CD4-positive, alpha-beta T cell treated with Interleukin-10 for 1 hour (primary cell): ENCODE results near the gene OR6N2.

Source experiments
- DNase-seq: peaks from one replicate; pipeline ENCODE4 v3.0.0-alpha.2; 2020

OR6N2 gene

GRCh38 chr1:158752155-158752712 is 28.8 kb downstream of the OR6N2 start:
- DNase-seq, result no peak

DNA sequence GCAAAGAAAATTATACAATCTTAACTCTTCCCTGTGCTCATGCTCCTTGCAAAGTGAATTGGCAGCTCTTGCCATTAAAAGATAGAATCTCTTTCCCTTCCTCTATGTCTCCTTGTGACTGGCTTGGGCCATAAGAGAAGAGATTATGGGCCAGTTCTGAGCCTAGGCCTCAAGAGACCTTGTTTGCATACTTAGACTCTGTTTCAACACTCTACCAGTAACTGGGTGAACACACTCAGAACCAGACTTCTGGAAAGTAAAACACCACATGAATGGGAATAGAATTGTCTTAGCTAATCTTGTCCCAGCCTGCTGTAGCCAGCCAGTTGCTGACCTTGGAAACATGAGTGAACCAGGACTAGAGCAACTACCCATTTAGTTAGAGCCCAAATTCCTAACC is 45.2 kb downstream of the OR6N2 start:
- DNase-seq, result no peak

DNA sequence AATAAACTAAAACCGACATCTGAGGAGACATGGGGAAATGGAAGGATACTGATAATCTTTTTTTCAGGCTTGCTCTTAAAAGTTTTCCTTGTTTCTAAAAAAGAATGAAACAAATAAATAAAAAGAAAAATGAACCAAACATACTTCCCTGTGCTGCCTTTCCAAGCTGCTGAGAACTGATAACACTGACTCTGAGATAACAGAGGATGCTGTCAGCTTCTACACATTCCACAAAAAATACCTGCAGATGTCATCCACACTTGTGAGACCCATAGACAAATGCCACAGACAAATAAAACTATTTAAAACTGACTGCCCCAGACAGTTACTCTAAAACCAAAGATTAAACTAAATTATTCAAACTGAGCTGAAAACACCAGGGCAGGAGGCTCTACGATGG is 48.5 kb downstream of the OR6N2 start:
- no peak for DNase-seq

GRCh38 chr1:158731707-158732106 is 49.3 kb downstream of the OR6N2 start:
- no peak for DNase-seq

DNA sequence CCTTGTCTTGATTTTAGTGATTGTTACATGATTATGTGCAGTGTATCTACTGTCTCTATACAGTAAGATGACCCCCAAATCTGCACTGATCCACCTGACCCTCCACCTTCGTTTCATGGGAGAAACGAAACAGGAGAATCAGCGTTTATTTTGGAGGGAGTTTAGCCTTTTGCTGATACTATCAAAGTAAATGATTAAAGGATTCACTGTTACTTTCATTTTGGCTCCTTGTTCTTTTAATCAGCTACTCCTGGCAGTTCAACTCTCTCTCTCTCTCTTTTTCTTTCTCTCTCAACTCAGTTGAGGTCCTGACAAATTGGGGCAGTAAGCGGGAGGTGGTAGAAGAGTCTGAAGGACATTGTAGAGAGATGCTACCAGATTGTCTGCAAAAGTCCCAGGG is 50.6 kb downstream of the OR6N2 start:
- DNase-seq, result no peak

GRCh38 chr1:158728510-158729225 is 52.3 kb downstream of the OR6N2 start:
- DNase-seq, result no peak

DNA sequence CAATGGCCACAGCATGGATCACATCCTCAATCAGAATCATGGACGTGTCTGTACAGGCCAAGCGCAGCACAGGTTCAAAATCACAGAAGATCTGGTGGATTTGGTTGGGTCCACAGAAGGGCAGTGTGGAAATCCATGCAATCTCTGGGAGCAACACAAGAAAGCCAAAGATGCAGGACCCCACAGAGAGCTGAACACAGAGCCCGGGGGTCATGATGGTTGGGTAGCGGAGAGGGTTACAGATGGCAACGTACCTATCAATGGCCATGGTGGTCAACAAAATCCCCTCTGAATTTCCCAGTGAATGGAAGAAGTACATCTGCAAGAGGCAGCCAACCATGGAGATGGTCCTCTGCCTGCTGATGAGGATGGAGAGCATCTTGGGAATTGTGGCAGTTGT is 56.6 kb downstream of the OR6N2 start:
- no peak for DNase-seq
